ENCODE results near the gene STPG2. TPM values are rescaled to one million over a fixed set of nuclear protein-coding genes. Genes with fewer than 3 reads are reported as not detected.
A peak's percentile ranks its signal among the peaks of the same experiment; 100 is the strongest.

STPG2 gene
- total RNA-seq: 1 to 10 TPM in 1 of 2 donors, under 1 TPM in 1; 0.66 to 1.6 TPM

GRCh38 chr4:98143001-98143899, at the start of gene STPG2:
Gene STPG2 (minus strand): TSS chr4:98143476.
- no peaks in the 10 kb centered on the region for H3K36me3 ChIP-seq (replicated peaks in 1 of 2; ENCODE audit: insufficient read depth in 1 of 2, low read depth in 2 of 2)
- H3K9me3 ChIP-seq: no peaks in the 10 kb centered on the region
- peak in 6 of 7 experiments; percentile 37 to 71 (median 56) for TF ChIP-seq CTCF (IDR thresholded peaks at IDR 0.05)
- peak; percentile 57 to 83 (median 82) for TF ChIP-seq POLR2A (IDR thresholded peaks at IDR 0.05)
- peak; percentile 94 to 96 (median 96) for DNase-seq
- H3K27me3 ChIP-seq: peaks cover 0 to 4% of the 10 kb centered on the region in 2 donors
- intact Hi-C loops (cut with DNase I): no loop called here
- peaks cover 16% of the 10 kb centered on the region for H3K4me1 ChIP-seq
- ATAC-seq: peak; percentile 99
- peak within 1 kb of the TSS; percentile 84 to 91 (median 90) for H3K27ac ChIP-seq
- H3K4me3 ChIP-seq: peak within 1 kb of the TSS; percentile 35 to 43
- WGBS, 2 donors: 3 to 6% methylated on average over 42 to 44 of the region's 44 CpGs

- DNase-seq (no peak), ATAC-seq (no peak)
- H3K36me3 ChIP-seq (replicated peaks in 1 of 2; ENCODE audit: insufficient read depth in 1 of 2, low read depth in 2 of 2): no peaks in the 10 kb centered on the region
- intact Hi-C loops (cut with DNase I): no loop called here
- no peak for TF ChIP-seq CTCF (IDR thresholded peaks at IDR 0.05)
- TF ChIP-seq POLR2A (IDR thresholded peaks at IDR 0.05): no peak
- no peak overlapping the region for H3K27ac ChIP-seq
- H3K4me3 ChIP-seq: no peak overlapping the region
- no peaks in the 10 kb centered on the region for H3K9me3 ChIP-seq
- H3K4me1 ChIP-seq: no peaks in the 10 kb centered on the region
- H3K27me3 ChIP-seq: no peaks in the 10 kb centered on the region
Observed at GRCh38 chr4:98185279-98185678, 42.0 kb upstream of the STPG2 start.

GRCh38 chr4:98181809-98182208, 38.5 kb upstream of the STPG2 start:
- WGBS, 2 donors: 61 to 79% methylated on average over 3 of the region's 3 CpGs
- no peaks in the 10 kb centered on the region for H3K9me3 ChIP-seq
- intact Hi-C loops (cut with DNase I): no loop called here
- no peak for DNase-seq
- H3K27ac ChIP-seq: no peak overlapping the region
- no peak overlapping the region for H3K4me3 ChIP-seq
- H3K36me3 ChIP-seq (replicated peaks in 1 of 2; ENCODE audit: insufficient read depth in 1 of 2, low read depth in 2 of 2): no peaks in the 10 kb centered on the region
- H3K27me3 ChIP-seq: no peaks in the 10 kb centered on the region
- no peak for TF ChIP-seq POLR2A (IDR thresholded peaks at IDR 0.05)
- no peak for TF ChIP-seq CTCF (IDR thresholded peaks at IDR 0.05)
- no peak for ATAC-seq
- H3K4me1 ChIP-seq: no peaks in the 10 kb centered on the region

- H3K9me3 ChIP-seq: no peaks in the 10 kb centered on the region
- intact Hi-C loops (cut with DNase I): no loop called here
- no peak for TF ChIP-seq POLR2A (IDR thresholded peaks at IDR 0.05)
- TF ChIP-seq CTCF (IDR thresholded peaks at IDR 0.05): no peak
- no peak overlapping the region for H3K27ac ChIP-seq
- H3K4me1 ChIP-seq: no peaks in the 10 kb centered on the region
- H3K27me3 ChIP-seq: no peaks in the 10 kb centered on the region
- DNase-seq (no peak), ATAC-seq (no peak)
- no peaks in the 10 kb centered on the region for H3K36me3 ChIP-seq (replicated peaks in 1 of 2; ENCODE audit: insufficient read depth in 1 of 2, low read depth in 2 of 2)
- H3K4me3 ChIP-seq: no peak overlapping the region
Observed at GRCh38 chr4:98179951-98180350, 36.7 kb upstream of the STPG2 start.

GRCh38 chr4:98176531-98176930, 33.3 kb upstream of the STPG2 start:
- WGBS, 2 donors: 76 to 85% methylated on average over 2 of the region's 2 CpGs
- no peak for ATAC-seq
- no peak for DNase-seq
- Histone ChIP-seq H3K27ac (no peak overlapping the region), H3K4me1 (no peaks in the 10 kb centered on the region), H3K36me3 (replicated peaks in 1 of 2; ENCODE audit: insufficient read depth in 1 of 2, low read depth in 2 of 2) (no peaks in the 10 kb centered on the region), H3K4me3 (no peak overlapping the region), H3K9me3 (no peaks in the 10 kb centered on the region), H3K27me3 (no peaks in the 10 kb centered on the region)
- intact Hi-C loops (cut with DNase I): no loop called here
- TF ChIP-seq POLR2A (IDR thresholded peaks at IDR 0.05) (no peak), CTCF (IDR thresholded peaks at IDR 0.05) (no peak)
